ENCODE measurements around the gene ZNF439.
"Not testable (repeated sequence)": the region's sequence is repeated elsewhere in the genome, so short reads cannot be mapped to it uniquely, and the experiment has no call there.

ZNF439 gene

GRCh38 chr19:11853358-11853757 is 4.8 kb downstream of the ZNF439 start:
- DNase-seq (ENCODE audit: low read depth in 2 of 2), result no peak
- TF ChIP-seq CTCF (IDR thresholded peaks at IDR 0.05; ENCODE audit: low read depth, low read length), result no peak
- H3K4me3 ChIP-seq (replicated peaks in 1 of 2; ENCODE audit: low read depth in 2 of 2, low read length in 2 of 2), result no peak overlapping the region

- DNase-seq (ENCODE audit: low read depth in 2 of 2), result no peak
- H3K4me3 ChIP-seq (replicated peaks in 1 of 2; ENCODE audit: low read depth in 2 of 2, low read length in 2 of 2), result no peak overlapping the region
- no peak for TF ChIP-seq CTCF (IDR thresholded peaks at IDR 0.05; ENCODE audit: low read depth, low read length)
Measured at GRCh38 chr19:11856596-11857250, 8.2 kb downstream of the ZNF439 start.

GRCh38 chr19:11860721-11861120 is 12.2 kb downstream of the ZNF439 start:
- TF ChIP-seq CTCF (IDR thresholded peaks at IDR 0.05; ENCODE audit: low read depth, low read length), result no peak
- no peak overlapping the region for H3K4me3 ChIP-seq (replicated peaks in 1 of 2; ENCODE audit: low read depth in 2 of 2, low read length in 2 of 2)
- no peak for DNase-seq (ENCODE audit: low read depth in 2 of 2)

- no peak for DNase-seq (ENCODE audit: low read depth in 2 of 2)
- H3K4me3 ChIP-seq (replicated peaks in 1 of 2; ENCODE audit: low read depth in 2 of 2, low read length in 2 of 2), result no peak overlapping the region
- TF ChIP-seq CTCF (IDR thresholded peaks at IDR 0.05; ENCODE audit: low read depth, low read length), result no peak
Measured at GRCh38 chr19:11861301-11861700, 12.8 kb downstream of the ZNF439 start.

GRCh38 chr19:11867766-11868165 is 19.2 kb downstream of the ZNF439 start:
- not testable (repeated sequence) for DNase-seq (ENCODE audit: low read depth in 2 of 2); H3K4me3 ChIP-seq (replicated peaks in 1 of 2; ENCODE audit: low read depth in 2 of 2, low read length in 2 of 2)

- no peak overlapping the region for H3K4me3 ChIP-seq (replicated peaks in 1 of 2; ENCODE audit: low read depth in 2 of 2, low read length in 2 of 2)
- DNase-seq (ENCODE audit: low read depth in 2 of 2), result no peak
- TF ChIP-seq CTCF (IDR thresholded peaks at IDR 0.05; ENCODE audit: low read depth, low read length), result no peak
Measured at GRCh38 chr19:11868188-11868587, 19.7 kb downstream of the ZNF439 start.

- no peak overlapping the region for H3K4me3 ChIP-seq (replicated peaks in 1 of 2; ENCODE audit: low read depth in 2 of 2, low read length in 2 of 2)
- TF ChIP-seq CTCF (IDR thresholded peaks at IDR 0.05; ENCODE audit: low read depth, low read length), result no peak
- no peak for DNase-seq (ENCODE audit: low read depth in 2 of 2)
Measured at GRCh38 chr19:11872624-11873023, 24.1 kb downstream of the ZNF439 start.

Data from cardiac fibroblast (primary cell).